ENCODE results near the gene SOCS4.

DNA sequence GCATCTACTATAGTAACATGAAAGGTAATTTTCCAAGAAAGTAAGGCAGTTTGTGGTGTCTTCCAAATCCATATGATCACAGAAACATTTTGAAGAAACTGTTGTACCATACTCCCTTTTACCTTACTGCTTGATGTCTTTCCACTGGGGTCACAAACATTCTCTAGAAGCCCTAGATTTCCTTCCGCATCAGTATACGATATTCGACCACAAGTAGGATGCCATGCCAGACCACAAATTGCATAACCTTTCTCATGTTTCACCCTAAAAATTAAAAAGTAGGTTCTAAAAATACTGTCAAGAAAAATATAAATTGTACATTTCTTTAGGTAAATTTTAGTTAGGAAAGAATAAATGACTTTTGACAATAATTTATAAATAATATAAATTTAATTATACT is 26.7 kb upstream of the SOCS4 start:
- no peak for TF ChIP-seq POLR2A (IDR thresholded peaks at IDR 0.05)
- TF ChIP-seq, protein P1, sequence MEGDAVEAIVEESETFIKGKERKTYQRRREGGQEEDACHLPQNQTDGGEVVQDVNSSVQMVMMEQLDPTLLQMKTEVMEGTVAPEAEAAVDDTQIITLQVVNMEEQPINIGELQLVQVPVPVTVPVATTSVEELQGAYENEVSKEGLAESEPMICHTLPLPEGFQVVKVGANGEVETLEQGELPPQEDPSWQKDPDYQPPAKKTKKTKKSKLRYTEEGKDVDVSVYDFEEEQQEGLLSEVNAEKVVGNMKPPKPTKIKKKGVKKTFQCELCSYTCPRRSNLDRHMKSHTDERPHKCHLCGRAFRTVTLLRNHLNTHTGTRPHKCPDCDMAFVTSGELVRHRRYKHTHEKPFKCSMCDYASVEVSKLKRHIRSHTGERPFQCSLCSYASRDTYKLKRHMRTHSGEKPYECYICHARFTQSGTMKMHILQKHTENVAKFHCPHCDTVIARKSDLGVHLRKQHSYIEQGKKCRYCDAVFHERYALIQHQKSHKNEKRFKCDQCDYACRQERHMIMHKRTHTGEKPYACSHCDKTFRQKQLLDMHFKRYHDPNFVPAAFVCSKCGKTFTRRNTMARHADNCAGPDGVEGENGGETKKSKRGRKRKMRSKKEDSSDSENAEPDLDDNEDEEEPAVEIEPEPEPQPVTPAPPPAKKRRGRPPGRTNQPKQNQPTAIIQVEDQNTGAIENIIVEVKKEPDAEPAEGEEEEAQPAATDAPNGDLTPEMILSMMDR (IDR thresholded peaks at IDR 0.05) = no peak

Measured in lower leg skin (tissue), 3 donors.